ENCODE results near the gene HSPA9. TPM values are rescaled to one million over a fixed set of nuclear protein-coding genes. Genes with fewer than 3 reads are reported as not detected.

HSPA9 gene
- total and polyA plus RNA-seq, 9 of the 15 experiments (the other 6 are each of a cell fraction or from before 2014, with no cell fraction given): 195 to 583 (median 514) TPM

DNA sequence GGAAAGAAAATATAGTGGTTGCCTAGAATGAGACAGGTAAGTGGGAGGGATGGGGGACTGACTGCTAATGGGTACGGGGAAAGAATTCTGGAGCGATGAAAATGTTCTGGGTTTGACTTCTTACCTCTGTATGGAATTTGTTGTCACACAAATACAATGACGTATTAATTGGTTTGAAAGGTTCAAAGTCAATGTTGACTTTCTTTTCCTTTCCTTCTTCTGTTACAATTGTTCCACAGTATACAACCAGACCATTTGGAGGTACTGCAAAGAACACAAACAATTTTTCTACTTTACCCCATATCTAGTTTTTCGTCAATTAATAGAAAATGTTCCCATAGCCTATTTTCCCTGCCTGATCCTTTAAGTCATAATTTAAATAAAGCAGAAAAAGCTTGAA is 57.8 kb downstream of the HSPA9 start (continued):
- TF ChIP-seq ZNF740 (CRISPR knock-in tag; IDR thresholded peaks at IDR 0.05) (no peak), ZNF740 (tag; IDR thresholded peaks at IDR 0.05) (no peak), CBX8 (IDR thresholded peaks at IDR 0.05; ENCODE audit: borderline replicate concordance, extremely low read depth, low read depth, low read length, poor library complexity, severe bottlenecking) (no peak), NFE2L1 (tag; IDR thresholded peaks at IDR 0.05; ENCODE audit: borderline replicate concordance, low read depth) (no peak), ZNF354B (CRISPR knock-in tag; IDR thresholded peaks at IDR 0.05) (no peak), ZNF174 (CRISPR knock-in tag; IDR thresholded peaks at IDR 0.05) (no peak)
- TF ChIP-seq, protein P1, sequence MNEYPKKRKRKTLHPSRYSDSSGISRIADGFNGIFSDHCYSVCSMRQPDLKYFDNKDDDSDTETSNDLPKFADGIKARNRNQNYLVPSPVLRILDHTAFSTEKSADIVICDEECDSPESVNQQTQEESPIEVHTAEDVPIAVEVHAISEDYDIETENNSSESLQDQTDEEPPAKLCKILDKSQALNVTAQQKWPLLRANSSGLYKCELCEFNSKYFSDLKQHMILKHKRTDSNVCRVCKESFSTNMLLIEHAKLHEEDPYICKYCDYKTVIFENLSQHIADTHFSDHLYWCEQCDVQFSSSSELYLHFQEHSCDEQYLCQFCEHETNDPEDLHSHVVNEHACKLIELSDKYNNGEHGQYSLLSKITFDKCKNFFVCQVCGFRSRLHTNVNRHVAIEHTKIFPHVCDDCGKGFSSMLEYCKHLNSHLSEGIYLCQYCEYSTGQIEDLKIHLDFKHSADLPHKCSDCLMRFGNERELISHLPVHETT (CRISPR knock-in tag; conservative IDR thresholded peaks at IDR 0.05 in 1 of 2, IDR thresholded peaks at IDR 0.05 in 1 of 2): no peak

All from K562 (cell line).